ENCODE results near the gene SCGN.

Gene SCGN

GRCh38 chr6:25640891-25641290 is 11.1 kb upstream of the SCGN start:
- DNase-seq: no peak

DNA sequence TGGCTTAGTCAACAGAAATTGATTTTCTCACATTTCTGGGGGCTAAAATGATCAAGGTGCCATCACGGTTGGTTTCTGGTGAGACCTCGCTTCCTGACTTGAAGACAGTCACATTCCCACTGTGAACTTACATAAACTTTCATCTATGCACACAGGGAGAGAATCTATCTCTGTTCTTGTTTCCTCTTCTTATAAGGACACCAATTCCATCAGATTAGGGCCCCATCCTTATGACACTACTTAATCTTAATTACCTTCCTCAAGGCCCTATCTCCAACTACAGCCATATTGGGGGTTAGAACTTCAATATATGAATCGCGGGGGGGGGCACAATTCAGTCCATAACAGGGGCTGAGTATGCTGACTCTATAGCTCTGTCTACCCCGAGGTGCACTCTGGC is 10.6 kb upstream of the SCGN start:
- DNase-seq: no peak

DNA sequence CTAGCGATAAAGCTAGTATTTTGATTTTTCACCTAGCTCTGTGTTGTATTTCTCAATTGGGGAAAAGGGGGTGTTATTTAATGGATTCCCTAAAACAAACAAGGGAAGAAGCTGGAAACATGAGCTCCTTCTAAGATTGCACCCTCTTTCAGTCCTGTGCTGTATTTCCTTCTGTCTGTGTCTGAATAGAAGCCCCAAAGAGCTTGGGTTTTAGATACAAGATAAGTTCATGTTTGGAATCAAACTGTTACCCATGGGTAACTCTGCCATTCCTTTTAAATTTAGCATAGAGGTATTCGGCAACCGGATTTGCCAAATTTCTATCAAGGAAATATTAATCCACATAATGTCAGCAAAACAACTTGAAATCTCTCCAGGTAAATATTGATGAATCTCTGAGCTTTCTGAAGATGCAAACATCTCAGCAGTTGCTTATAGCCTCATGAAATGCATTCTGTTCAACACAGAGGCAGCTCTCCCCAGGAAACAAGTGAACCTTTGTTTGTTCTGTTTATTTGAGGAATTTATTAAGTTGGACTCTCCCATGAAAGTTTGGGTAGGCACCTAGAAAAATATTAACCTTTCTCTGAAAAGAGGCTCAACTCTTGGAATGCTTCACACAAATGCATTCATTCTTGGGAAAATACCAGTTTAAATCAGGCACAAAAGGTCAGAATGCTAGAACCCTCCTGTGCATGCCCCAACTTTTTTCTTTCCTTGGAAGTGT is 9.9 kb upstream of the SCGN start:
- no peak for DNase-seq

DNA sequence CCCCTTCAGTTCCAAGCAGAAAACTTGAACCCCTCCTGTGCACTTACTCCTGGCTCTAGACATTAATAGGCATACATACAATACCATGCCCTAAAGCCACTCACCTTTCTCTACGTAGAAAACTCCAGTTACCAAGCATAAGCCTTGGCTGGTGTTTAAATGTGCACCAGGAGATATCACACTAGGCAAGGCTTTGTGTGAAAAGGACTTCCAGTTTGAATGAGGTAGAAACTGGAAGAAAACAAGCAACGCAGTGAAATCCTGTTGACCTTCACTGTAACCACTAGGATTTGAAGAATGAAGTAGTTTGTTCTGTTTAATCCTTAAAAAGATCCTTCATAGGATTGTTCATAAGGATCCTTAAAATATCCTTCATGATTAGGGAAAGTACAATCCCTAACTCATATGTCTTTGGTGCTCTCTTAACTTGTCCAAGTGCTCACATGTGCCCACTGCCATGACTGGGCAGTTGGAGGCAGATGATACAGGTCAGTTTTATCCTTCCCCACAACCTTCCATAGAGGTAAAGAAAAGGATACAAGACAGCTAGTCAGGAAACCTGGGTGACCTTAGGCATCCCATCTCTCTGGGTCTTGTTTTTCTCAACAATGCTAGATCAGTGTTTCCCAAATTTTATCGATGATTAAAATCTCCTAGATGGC is 9.2 kb upstream of the SCGN start:
- no peak for DNase-seq

DNA sequence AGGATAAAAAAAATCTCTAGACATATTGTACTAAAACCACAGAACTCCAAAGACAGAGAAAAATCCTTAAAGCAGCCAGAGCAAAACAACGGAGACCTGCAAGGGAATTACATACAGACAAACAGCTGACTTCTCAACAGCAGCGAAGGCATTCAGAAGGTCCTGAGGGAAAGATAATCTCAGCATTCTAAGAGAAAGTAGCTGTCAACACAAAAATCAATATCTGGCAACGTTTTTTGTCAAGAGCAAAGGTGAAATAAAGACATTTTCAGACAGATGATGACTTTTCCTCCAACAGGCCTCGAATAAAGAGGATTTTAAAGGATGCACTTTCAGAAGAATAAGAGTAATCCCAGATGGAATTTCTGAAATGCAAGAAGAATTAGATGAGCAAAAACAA is 6.1 kb upstream of the SCGN start:
- DNase-seq: no peak

GRCh38 chr6:25649611-25650010 is 2.4 kb upstream of the SCGN start:
- no peak for DNase-seq

GRCh38 chr6:25655723-25656122 is 3.7 kb downstream of the SCGN start:
- DNase-seq: no peak

GRCh38 chr6:25659633-25660368 is 7.8 kb downstream of the SCGN start:
- DNase-seq: no peak

DNA sequence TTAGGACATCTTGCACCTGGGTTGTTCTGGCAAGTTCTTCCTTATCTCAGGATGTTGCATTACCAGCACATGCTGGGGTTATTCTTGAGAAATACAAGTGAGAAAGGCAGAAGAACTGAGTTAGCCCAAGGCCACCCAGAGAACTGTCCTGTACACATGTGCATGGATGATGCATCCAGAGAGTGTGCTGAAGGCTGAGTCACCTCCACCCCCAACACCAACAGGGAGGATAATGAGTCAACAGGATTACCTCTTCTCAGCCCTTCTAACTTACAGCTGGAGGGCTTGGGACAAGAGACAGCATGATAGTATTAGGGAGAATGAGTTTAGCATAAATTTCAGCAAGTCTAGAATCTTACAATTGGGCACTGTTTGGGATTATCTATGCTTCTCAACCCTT is 8.5 kb downstream of the SCGN start:
- peak; percentile 22 for DNase-seq

DNA sequence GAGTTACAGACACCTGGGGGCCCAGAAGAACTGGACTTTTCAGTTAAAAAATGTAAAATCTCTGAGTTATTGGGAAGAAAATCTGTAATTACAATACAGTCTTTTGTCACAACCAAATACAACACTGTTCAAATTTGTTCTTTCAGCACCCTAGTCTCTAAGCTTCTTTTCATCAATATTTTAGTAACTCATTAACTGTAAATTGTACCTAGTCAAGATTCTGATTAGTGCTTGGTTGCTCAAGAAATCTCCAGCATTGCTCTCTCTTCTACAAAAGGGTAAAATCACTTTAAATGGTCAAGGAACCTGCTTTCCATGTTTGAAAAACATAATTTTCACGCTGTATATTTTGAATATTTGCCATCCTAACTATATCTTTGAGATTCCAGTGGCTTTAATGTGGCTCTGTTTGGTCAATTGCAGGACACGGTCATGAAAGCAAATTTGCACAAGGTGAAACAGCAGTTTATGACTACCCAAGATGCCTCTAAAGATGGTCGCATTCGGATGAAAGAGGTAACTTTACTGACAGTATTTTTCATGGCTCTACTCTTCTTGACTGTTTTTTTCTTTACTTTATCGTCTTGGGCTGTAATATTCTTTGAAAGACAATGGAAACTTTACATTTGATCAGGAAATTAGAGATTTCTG is 9.2 kb downstream of the SCGN start:
- no peak for DNase-seq

DNA sequence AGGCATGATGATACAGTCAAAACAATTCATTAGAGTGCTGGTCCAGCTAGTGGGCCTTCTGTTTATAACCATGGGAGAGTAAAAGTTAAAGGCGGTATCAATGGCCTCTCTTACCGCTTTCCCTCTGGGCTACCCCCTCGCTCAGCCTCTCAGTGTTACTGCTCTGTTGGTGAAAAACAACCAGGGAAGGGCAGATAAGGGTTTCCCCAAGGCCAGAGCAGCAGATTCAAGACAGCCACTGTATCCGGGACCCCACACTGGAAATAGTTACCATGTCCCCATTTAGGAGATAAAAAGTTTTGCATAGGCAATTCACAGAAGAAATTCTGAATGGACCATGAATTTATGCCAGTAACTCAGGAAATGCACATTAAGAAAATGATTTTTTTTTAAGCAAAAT is 13.4 kb downstream of the SCGN start:
- no peak for DNase-seq

- DNase-seq: no peak
Observed at GRCh38 chr6:25669413-25669812, 17.4 kb downstream of the SCGN start.

GRCh38 chr6:25670208-25670607 is 18.2 kb downstream of the SCGN start:
- no peak for DNase-seq

GRCh38 chr6:25670793-25671513 is 18.9 kb downstream of the SCGN start:
- no peak for DNase-seq

- DNase-seq: no peak
Observed at GRCh38 chr6:25671652-25672051, 19.6 kb downstream of the SCGN start.

DNA sequence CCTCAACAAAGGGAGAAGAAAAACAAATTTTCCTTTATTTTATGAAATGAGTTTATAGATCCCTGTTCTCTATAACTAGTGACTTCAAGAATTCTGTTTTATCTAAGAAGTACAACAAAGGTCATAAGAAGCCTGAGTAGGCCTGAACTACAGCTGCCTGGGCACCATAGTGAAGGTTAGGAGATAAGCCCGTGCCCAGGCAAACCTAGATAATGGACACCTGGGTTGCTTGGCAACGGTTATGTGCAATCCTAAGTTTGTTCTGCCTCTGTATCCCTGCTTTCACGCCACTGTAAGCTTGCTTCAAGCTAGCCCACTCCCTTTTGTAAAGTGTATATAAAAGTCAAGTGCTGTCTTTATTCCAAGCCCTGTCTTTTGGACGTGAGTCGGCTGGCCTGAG is 23.2 kb downstream of the SCGN start:
- DNase-seq: no peak

DNA sequence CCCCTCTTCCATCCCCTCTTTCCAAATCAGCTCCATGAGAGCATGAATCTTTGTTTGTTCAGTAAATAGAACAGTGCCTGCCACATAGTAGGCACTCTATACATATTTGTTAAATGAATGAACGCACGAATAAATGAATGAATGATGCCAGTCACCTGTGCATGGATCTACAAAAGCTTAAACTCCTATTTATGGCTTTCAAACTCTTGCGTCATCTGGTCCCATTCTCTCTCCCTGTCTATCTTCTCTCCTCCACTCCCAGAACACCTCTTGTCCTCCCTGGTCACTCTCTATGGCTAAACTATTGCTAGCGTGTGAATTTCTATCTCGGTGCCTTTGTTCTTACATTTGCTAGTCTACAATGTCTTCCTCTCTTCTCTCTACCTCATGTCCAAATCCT is 24.8 kb downstream of the SCGN start:
- DNase-seq: no peak

GRCh38 chr6:25681848-25682247 is 29.8 kb downstream of the SCGN start:
- DNase-seq: no peak

GRCh38 chr6:25682324-25682723 is 30.3 kb downstream of the SCGN start:
- DNase-seq: no peak

GRCh38 chr6:25684565-25684964 is 32.5 kb downstream of the SCGN start:
- DNase-seq: no peak

- no peak for DNase-seq
Observed at GRCh38 chr6:25685251-25685650, 33.2 kb downstream of the SCGN start.

DNA sequence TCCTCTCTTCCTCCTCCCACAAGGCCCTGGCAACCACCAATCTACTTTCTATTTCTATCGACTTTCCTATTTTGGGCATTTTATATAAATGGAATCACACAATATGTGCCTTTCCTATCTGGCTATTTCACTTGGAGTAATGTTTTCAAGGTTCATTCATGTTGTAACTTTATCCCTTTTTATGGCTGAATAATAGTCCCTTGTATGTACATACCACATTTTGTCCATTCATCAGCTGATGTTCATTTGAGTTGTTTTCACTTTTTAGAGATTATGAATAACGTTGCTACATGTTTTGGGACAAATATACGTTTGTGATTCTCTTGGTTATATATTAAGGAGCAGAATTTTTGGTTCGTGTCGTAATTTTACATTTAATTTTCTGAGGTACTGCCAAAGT is 33.9 kb downstream of the SCGN start:
- no peak for DNase-seq

GRCh38 chr6:25686856-25687255 is 34.8 kb downstream of the SCGN start:
- DNase-seq: no peak

All from stimulated activated CD4-positive, alpha-beta T cell treated with anti-CD3 and anti-CD28 coated beads, Interleukin-4, amount 100 ng/mL, for 24 hours (primary cell).